Measurements from ENCODE around the gene PRPSAP2.
"Not testable (repeated sequence)": the region's sequence is repeated elsewhere in the genome, so short reads cannot be mapped to it uniquely, and the experiment has no call there.

- not testable (repeated sequence) for TF ChIP-seq CTCF (IDR thresholded peaks at IDR 0.05; ENCODE audit: poor library complexity, severe bottlenecking); EZH2 (IDR thresholded peaks at IDR 0.05; ENCODE audit: borderline replicate concordance, insufficient read depth, low read length, poor library complexity, severe bottlenecking); REST (IDR thresholded peaks at IDR 0.05; ENCODE audit: borderline replicate concordance); POLR2AphosphoS5 (IDR thresholded peaks at IDR 0.05); TAF1 (IDR thresholded peaks at IDR 0.05; ENCODE audit: low read depth); EP300 (conservative IDR thresholded peaks at IDR 0.05; ENCODE audit: poor library complexity, severe bottlenecking); SMC3 (conservative IDR thresholded peaks at IDR 0.05; ENCODE audit: poor library complexity)
These were observed 30.3 kb upstream of the PRPSAP2 start for GRCh38 chr17:18827613-18828012.

All from neural cell (in vitro differentiated cells).